ENCODE results near the gene SPP2. TPM values are rescaled to one million over a fixed set of nuclear protein-coding genes. Genes with fewer than 3 reads are reported as not detected.

Gene SPP2
- total RNA-seq, 1 experiment from 2014 or later = not detected

- Mint-ChIP-seq H3K36me3 (no peaks in the 10 kb centered on the region), H3K4me1 (peaks cover 6% of the 10 kb centered on the region; the same call in 1 of the 2 replicates), H3K4me3 (no peak overlapping the region), H3K9me3 (peaks cover 3% of the 10 kb centered on the region), H3K27me3 (ENCODE audit: low read depth) (no peaks in the 10 kb centered on the region; the same call in none of the 2 replicates), H3K27ac (no peak overlapping the region)
- no peak for ATAC-seq
- ChIA-PET CTCF (no interaction called here), POLR2A (no interaction called here)
- DNase-seq (ENCODE audit: low spot score) = no peak
- TF ChIP-seq ZNF423 (CRISPR knock-in tag; IDR thresholded peaks at IDR 0.05) = no peak
- TF ChIP-seq ERG (CRISPR knock-in tag; IDR thresholded peaks at IDR 0.05) = no peak
- no peak for TF ChIP-seq GRHL2 (CRISPR knock-in tag; IDR thresholded peaks at IDR 0.05; ENCODE audit: insufficient replicate concordance, severe bottlenecking)
- no peak for TF ChIP-seq GTF2I (CRISPR knock-in tag; conservative IDR thresholded peaks at IDR 0.05)
- TF ChIP-seq PRRX2 (CRISPR knock-in tag; IDR thresholded peaks at IDR 0.05) = no peak
- no peak for TF ChIP-seq ZNF416 (CRISPR knock-in tag; IDR thresholded peaks at IDR 0.05)
- no peak for TF ChIP-seq CREB1 (CRISPR knock-in tag; IDR thresholded peaks at IDR 0.05)
- no peak for TF ChIP-seq AFF4 (CRISPR knock-in tag; IDR thresholded peaks at IDR 0.05; ENCODE audit: borderline replicate concordance)
- no peak for TF ChIP-seq E2F4 (CRISPR knock-in tag; IDR thresholded peaks at IDR 0.05; ENCODE audit: borderline replicate concordance, low read depth)
- no peak for TF ChIP-seq FOXK1 (CRISPR knock-in tag; IDR thresholded peaks at IDR 0.05)
- no peak for TF ChIP-seq SOX15 (CRISPR knock-in tag; IDR thresholded peaks at IDR 0.05)
- no peak for TF ChIP-seq ELF4 (CRISPR knock-in tag; IDR thresholded peaks at IDR 0.05; ENCODE audit: low read depth)
- TF ChIP-seq ZNF317 (CRISPR knock-in tag; IDR thresholded peaks at IDR 0.05; ENCODE audit: borderline replicate concordance, low read depth) = no peak
- TF ChIP-seq AR (CRISPR knock-in tag; IDR thresholded peaks at IDR 0.05) = no peak
These were observed 25.4 kb downstream of the SPP2 start for GRCh38 chr2:234075947-234076346.

- Mint-ChIP-seq H3K27me3 (ENCODE audit: low read depth) (no peaks in the 10 kb centered on the region; the same call in none of the 2 replicates), H3K36me3 (no peaks in the 10 kb centered on the region), H3K27ac (no peak overlapping the region), H3K4me3 (no peak overlapping the region), H3K9me3 (peaks cover 5% of the 10 kb centered on the region), H3K4me1 (peaks cover 6% of the 10 kb centered on the region; the same call in 1 of the 2 replicates)
- ATAC-seq (no peak), DNase-seq (ENCODE audit: low spot score) (no peak)
- CTCF ChIA-PET = no interaction called here
- POLR2A ChIA-PET = no interaction called here
- no peak for TF ChIP-seq NR1H2 (CRISPR knock-in tag; IDR thresholded peaks at IDR 0.05)
- TF ChIP-seq IRF2 (CRISPR knock-in tag; IDR thresholded peaks at IDR 0.05; ENCODE audit: borderline replicate concordance, low read depth) = no peak
- TF ChIP-seq ESRRA (CRISPR knock-in tag; IDR thresholded peaks at IDR 0.05; ENCODE audit: borderline replicate concordance) = no peak
- TF ChIP-seq ZNF232 (CRISPR knock-in tag; IDR thresholded peaks at IDR 0.05) = no peak
- TF ChIP-seq ZNF219 (CRISPR knock-in tag; IDR thresholded peaks at IDR 0.05; ENCODE audit: borderline replicate concordance) = no peak
- no peak for TF ChIP-seq ZNF138 (CRISPR knock-in tag; conservative IDR thresholded peaks at IDR 0.05)
- TF ChIP-seq ZNF512 (CRISPR knock-in tag; IDR thresholded peaks at IDR 0.05; ENCODE audit: borderline replicate concordance) = no peak
- no peak for TF ChIP-seq MLX (CRISPR knock-in tag; IDR thresholded peaks at IDR 0.05)
- no peak for TF ChIP-seq MYBL2 (CRISPR knock-in tag; IDR thresholded peaks at IDR 0.05)
- TF ChIP-seq TCF7 (CRISPR knock-in tag; IDR thresholded peaks at IDR 0.05; ENCODE audit: low read depth) = no peak
- TF ChIP-seq ETV6 (CRISPR knock-in tag; IDR thresholded peaks at IDR 0.05) = no peak
- TF ChIP-seq ZMAT4 (CRISPR knock-in tag; IDR thresholded peaks at IDR 0.05) = no peak
These were observed 25.9 kb downstream of the SPP2 start for GRCh38 chr2:234076451-234076850.

All from WTC11 (cell line).